Measurements from ENCODE around the gene SIGMAR1.

Gene SIGMAR1

DNA sequence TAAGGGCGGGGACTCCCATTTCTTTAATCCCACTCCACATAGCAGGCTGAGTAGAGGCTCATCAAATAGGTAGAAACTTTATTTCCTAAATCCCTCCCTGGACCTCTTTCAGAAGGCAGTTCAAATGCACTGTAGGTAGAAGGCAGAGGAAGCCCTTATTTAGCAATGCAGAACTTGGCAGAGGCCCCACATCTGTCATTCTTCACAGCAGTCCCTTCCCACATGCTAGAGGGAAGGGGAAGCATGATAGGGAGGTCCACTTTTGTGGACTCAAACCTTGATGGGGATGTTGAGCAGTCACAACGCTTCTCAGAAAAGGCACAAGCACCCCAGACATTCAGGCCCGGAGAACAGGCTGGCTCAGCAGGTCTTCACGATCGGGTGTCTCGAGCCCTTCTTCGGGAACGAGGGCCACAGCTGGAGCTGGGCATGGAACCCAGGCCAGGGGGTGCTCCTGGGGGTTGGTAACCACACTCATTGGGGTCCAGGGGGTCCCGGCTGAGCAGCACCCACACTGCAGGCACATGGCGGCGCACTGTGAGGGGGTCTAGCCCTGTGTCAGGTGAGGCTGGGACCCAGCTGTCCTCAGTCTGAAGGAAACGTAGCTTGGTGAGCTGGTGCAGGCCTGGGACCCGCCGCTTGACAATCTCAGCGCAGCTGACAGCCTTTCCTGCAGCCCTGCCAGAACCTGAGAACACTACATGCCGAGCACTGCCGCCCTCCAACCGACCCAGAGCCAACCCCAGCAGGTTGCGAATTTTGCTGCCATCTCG is 27.0 kb downstream of the SIGMAR1 start:
- TF ChIP-seq, protein P1, sequence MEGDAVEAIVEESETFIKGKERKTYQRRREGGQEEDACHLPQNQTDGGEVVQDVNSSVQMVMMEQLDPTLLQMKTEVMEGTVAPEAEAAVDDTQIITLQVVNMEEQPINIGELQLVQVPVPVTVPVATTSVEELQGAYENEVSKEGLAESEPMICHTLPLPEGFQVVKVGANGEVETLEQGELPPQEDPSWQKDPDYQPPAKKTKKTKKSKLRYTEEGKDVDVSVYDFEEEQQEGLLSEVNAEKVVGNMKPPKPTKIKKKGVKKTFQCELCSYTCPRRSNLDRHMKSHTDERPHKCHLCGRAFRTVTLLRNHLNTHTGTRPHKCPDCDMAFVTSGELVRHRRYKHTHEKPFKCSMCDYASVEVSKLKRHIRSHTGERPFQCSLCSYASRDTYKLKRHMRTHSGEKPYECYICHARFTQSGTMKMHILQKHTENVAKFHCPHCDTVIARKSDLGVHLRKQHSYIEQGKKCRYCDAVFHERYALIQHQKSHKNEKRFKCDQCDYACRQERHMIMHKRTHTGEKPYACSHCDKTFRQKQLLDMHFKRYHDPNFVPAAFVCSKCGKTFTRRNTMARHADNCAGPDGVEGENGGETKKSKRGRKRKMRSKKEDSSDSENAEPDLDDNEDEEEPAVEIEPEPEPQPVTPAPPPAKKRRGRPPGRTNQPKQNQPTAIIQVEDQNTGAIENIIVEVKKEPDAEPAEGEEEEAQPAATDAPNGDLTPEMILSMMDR (IDR thresholded peaks at IDR 0.05), result no peak
- TF ChIP-seq ZFX (IDR thresholded peaks at IDR 0.05; ENCODE audit: borderline replicate concordance), result no peak
- peak overlapping the region; percentile 88 for H3K27ac ChIP-seq

DNA sequence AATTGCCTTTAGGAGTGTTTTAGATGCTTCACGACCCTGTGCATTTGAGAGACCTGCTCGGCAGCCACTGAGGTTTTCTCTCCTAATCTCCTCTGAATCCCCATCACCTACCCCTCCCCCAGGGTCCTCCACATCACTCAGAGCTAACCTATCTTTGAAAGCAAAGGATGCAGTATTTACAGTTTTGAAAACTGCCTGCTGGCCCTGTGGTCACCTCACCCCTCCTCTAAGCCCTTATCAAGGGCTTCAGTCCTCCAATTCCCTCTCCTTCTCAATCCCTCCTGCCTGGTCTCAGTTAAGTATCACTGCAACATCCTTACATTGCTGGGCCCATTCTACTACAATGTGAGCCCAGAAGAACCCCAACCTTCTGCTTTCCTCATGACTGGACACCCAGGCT is 30.3 kb downstream of the SIGMAR1 start:
- TF ChIP-seq, protein P1 (IDR thresholded peaks at IDR 0.05), result no peak
- no peak for TF ChIP-seq ZFX (IDR thresholded peaks at IDR 0.05; ENCODE audit: borderline replicate concordance)
- H3K27ac ChIP-seq, result no peak overlapping the region

DNA sequence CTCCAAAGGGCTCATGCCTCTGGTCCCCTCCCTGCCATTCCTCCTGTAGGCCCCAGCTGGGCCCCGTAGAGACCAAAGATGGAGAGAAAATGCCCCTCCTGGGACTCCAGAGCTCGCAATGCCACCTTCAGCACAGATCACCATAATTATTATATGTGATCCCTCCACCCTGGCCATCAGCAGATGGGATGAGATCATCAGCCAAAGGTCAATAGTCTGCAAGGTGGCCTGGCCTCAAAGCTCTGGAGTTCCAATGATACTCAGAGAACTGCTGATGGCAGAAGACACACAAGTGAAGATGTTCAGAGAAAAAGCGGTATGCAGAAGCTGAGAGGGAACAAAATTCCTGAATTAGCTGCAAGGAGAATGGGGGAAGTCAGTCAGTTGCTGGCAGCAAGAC is 30.7 kb downstream of the SIGMAR1 start:
- H3K27ac ChIP-seq, result no peak overlapping the region
- no peak for TF ChIP-seq ZFX (IDR thresholded peaks at IDR 0.05; ENCODE audit: borderline replicate concordance)
- TF ChIP-seq, protein P1 (IDR thresholded peaks at IDR 0.05), result no peak

DNA sequence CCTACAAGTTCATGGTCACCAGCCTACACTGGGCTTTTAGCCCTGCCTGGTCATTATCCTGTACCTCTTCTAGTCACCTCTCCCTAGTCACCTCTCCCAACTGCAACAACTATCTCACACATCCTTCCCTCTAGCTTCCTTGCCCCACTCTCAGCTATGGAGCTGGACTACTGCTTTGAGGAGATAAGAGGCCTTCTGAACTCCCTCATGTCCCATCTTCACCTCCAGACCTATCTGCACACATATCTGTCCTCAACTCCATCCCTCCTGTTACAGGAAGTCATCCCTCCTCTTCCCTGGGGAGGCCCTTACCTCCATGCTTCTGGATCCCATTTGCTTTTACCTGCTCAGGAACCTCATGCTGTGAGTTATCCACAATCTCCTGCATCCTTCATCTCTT is 31.4 kb downstream of the SIGMAR1 start:
- TF ChIP-seq, protein P1 (IDR thresholded peaks at IDR 0.05), result no peak
- TF ChIP-seq ZFX (IDR thresholded peaks at IDR 0.05; ENCODE audit: borderline replicate concordance), result no peak
- H3K27ac ChIP-seq, result no peak overlapping the region

DNA sequence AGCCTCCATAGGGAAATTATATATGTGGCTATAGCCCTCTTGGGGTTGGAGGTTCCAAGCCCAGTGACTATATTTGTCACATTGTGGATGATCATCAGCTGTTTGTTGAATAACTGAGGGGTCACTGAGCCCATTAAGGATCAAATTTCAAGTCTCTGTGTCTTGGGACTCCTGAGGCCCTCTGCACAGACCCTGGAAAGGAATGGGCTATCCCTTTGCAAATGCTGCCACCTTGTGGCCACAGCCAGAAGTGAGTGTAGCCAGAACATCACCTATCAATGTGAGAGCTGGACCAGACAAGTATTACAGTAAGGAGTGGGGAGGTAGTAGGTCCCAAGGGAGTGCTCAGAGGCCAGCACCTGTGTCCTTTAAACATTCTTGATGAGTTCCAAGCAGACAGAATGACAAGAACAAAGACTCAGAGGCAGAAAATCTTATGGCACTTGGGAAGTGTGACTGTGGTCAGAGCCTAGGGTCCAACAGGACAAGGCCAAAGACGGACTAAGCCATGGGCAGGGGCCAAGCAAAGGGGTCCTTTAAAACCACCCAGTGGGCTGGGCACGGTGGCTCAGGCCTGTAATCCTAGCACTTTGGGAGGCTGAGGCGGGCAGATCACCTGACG is 33.9 kb downstream of the SIGMAR1 start:
- no peak for TF ChIP-seq ZFX (IDR thresholded peaks at IDR 0.05; ENCODE audit: borderline replicate concordance)
- TF ChIP-seq, protein P1 (IDR thresholded peaks at IDR 0.05), result peak; percentile 95

DNA sequence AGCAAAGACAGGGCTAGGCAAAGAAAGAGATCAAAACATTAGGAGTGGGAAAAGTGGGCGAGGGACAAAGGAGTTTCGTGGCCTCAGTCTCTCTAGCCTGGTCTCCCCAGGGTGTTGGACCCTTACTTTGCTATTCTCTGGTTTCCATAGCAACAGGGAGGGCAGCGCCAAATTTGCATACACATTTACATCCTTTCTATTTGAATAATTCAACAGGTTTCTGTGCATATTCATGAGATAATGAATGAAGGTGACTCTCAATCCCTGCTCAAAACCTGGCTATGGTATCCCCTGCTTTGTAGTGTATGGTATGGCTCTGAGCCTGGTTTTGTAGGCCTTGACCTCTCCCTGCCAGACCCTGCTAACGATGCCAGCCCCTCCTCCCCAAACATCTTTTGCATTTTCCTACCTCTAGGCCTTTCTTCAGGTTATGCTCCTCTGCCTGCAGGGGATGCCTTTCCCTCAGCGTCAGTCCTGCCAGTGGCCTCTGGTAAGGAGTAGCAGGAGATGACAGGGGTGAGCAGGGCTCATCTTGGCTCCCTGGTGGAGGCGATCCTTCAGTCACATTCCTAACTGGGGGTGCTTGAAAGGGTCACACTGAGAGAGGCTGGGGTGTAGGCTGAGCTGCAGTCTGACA is 35.5 kb downstream of the SIGMAR1 start:
- H3K27ac ChIP-seq, result 0 out of 2 replicates have a peak overlapping the region, but pooled peaks have one; percentile 11
- TF ChIP-seq, protein P1 (IDR thresholded peaks at IDR 0.05), result no peak
- TF ChIP-seq ZFX (IDR thresholded peaks at IDR 0.05; ENCODE audit: borderline replicate concordance), result no peak

More for the DNA sequence above, 33.9 kb downstream of the SIGMAR1 start:
- no peak overlapping the region for H3K27ac ChIP-seq

DNA sequence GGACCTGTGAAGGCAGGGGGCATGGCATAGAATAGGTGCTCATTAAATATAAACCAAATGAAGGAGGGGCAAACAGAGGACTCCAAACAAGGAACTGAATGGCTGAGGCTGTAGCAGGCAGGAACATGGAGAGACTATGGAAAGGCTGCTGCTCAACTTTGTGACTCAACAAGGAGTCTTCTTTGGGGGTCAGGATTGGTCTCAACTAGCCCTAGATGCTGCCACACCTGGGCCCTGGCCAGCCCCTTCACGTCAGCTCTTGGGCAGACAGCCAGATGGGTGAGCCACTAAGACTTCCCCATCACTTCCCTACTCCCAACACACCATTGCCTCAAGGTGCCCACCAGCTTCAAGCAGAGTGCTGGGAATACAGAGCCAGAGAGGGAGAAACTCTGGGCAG is 36.7 kb downstream of the SIGMAR1 start:
- TF ChIP-seq, protein P1 (IDR thresholded peaks at IDR 0.05), result no peak
- TF ChIP-seq ZFX (IDR thresholded peaks at IDR 0.05; ENCODE audit: borderline replicate concordance), result no peak
- no peak overlapping the region for H3K27ac ChIP-seq
